Measurements from ENCODE around the gene RHOB.

Gene RHOB

DNA sequence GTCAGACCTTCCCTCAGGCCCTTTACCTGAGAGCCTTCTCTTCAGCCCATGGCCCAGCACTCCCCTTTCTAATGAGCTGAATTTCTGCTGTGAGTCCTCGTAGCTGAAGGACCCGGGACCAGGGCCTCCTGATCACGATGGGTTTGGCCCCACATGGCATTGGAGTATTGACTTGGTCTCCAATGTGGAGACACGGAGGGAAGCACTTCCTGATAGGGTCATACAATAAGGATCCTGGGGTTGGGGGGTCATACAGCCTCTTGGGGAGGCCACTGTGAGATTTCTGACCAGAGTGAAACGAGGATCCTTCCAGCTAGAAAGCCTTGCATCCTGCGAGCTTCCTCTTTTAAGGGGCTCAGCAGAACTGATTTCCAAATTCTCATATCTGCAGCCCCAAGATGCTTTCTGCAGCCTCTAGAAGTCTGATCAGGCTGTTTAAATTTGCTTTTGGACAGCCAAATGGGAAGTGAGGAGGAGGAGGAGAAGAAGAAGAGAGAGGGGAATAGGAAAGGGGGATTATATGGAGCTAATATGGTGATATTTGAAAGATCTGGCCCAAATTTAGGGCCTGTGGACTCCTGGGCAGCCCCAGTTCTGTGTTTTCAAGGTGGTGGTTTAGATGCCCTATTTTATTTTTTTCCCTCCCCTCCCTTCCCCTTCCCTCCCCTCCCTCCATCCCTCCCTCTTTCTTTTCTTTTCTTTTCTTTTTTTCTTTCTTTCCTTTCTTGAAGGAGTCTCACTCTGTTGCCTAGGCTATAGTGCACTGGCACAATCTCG is 38.9 kb downstream of the RHOB start:
- TF ChIP-seq FOXP2 (optimal IDR thresholded peaks at IDR 0.05; ENCODE audit: borderline replicate concordance, extremely low read depth, extremely low read length, insufficient read depth) = no peak
- TF ChIP-seq, protein P1, sequence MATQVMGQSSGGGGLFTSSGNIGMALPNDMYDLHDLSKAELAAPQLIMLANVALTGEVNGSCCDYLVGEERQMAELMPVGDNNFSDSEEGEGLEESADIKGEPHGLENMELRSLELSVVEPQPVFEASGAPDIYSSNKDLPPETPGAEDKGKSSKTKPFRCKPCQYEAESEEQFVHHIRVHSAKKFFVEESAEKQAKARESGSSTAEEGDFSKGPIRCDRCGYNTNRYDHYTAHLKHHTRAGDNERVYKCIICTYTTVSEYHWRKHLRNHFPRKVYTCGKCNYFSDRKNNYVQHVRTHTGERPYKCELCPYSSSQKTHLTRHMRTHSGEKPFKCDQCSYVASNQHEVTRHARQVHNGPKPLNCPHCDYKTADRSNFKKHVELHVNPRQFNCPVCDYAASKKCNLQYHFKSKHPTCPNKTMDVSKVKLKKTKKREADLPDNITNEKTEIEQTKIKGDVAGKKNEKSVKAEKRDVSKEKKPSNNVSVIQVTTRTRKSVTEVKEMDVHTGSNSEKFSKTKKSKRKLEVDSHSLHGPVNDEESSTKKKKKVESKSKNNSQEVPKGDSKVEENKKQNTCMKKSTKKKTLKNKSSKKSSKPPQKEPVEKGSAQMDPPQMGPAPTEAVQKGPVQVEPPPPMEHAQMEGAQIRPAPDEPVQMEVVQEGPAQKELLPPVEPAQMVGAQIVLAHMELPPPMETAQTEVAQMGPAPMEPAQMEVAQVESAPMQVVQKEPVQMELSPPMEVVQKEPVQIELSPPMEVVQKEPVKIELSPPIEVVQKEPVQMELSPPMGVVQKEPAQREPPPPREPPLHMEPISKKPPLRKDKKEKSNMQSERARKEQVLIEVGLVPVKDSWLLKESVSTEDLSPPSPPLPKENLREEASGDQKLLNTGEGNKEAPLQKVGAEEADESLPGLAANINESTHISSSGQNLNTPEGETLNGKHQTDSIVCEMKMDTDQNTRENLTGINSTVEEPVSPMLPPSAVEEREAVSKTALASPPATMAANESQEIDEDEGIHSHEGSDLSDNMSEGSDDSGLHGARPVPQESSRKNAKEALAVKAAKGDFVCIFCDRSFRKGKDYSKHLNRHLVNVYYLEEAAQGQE (IDR thresholded peaks at IDR 0.05; ENCODE audit: insufficient read depth in 1 of 2, low read depth in 2 of 2, low read length in 2 of 2) = no peak

DNA sequence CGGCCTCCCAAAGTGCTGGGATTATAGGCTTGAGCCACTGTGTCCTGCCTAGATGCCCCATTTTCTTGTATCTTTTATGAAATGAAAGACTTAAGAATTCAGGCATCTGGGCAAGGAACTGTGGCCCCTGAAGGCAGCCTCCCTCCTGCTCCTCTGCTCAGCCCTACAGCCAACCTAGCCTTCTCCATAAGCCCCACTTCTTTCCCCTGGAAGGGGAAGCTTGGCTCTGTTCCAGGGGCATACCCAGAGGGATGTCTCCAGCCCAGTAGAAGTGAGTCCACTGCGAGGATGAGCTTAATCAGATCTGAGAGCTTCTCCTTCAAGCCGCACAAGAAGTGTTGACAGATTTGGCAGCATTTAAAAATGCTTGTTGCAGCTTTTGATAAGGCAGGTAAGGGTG is 39.7 kb downstream of the RHOB start:
- TF ChIP-seq SIN3A (IDR thresholded peaks at IDR 0.05; ENCODE audit: borderline replicate concordance, insufficient read depth, low read length) (no peak), TAF1 (IDR thresholded peaks at IDR 0.05; ENCODE audit: borderline replicate concordance, insufficient read depth, low read length) (no peak), FOXP2 (optimal IDR thresholded peaks at IDR 0.05; ENCODE audit: borderline replicate concordance, extremely low read depth, extremely low read length, insufficient read depth) (no peak), POLR2AphosphoS5 (IDR thresholded peaks at IDR 0.05; ENCODE audit: low read depth, low read length) (no peak)
- TF ChIP-seq, protein P1 (IDR thresholded peaks at IDR 0.05; ENCODE audit: insufficient read depth in 1 of 2, low read depth in 2 of 2, low read length in 2 of 2) = no peak

DNA sequence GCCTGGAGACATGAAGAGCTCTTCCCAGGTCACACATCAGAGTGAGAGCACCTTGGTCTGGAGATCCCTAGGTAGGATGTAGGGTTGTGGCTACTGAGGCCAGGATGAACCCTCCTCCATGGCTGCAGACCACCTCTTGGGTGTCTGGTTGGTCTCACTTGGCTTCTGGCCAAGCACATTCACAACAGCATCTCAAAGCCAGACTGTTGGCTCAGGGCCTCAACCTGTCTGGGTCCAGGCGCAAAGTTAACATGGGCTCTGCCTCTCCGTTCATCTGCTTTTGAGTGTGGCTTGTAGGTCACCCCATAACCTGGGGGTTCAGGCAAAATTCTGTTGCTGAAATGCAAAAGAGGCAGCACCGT is 40.1 kb downstream of the RHOB start:
- no peak for TF ChIP-seq SIN3A (IDR thresholded peaks at IDR 0.05; ENCODE audit: borderline replicate concordance, insufficient read depth, low read length)
- TF ChIP-seq POLR2AphosphoS5 (IDR thresholded peaks at IDR 0.05; ENCODE audit: low read depth, low read length) = no peak
- TF ChIP-seq TAF1 (IDR thresholded peaks at IDR 0.05; ENCODE audit: borderline replicate concordance, insufficient read depth, low read length) = no peak
- TF ChIP-seq, protein P1 (IDR thresholded peaks at IDR 0.05; ENCODE audit: insufficient read depth in 1 of 2, low read depth in 2 of 2, low read length in 2 of 2) = no peak
- no peak for TF ChIP-seq FOXP2 (optimal IDR thresholded peaks at IDR 0.05; ENCODE audit: borderline replicate concordance, extremely low read depth, extremely low read length, insufficient read depth)

DNA sequence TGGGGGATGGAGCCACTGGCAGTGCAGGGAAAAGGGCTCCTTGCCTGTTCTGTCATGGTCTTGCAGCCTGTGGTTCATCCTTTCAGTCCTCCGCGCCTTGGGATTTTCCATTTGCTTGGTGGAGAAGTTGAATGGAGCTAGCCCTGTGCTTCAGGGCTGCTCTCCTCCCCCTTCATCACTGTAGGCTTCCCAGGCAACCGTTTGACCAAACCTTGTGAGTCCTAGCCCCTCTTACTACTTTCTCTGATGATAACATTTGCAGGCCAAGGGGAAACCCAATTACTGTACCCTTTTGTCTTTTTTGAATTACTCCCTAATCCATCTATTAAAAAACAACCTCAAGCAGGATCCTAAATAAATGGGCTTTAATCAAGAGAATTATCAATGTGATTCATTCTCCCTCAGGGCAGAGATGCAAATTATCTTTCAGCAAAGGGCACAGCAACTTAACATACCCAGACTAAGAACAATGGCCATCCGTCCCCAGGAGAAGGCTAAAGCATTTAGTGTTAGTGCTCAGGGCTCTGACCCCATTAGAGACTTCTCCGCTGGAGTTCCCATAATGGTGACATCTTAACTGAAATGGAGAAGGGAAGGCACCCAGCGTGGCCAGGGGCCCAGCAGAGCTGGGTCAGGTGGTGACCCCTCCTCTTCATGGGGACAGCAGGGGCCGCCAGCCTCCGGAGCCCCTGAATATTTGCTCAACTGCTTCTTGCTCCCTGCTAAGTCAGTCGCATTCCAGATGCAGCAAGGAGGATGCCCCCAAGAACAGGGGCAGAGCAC is 40.7 kb downstream of the RHOB start:
- TF ChIP-seq TAF1 (IDR thresholded peaks at IDR 0.05; ENCODE audit: borderline replicate concordance, insufficient read depth, low read length) = no peak
- TF ChIP-seq, protein P1 (IDR thresholded peaks at IDR 0.05; ENCODE audit: insufficient read depth in 1 of 2, low read depth in 2 of 2, low read length in 2 of 2) = no peak
- TF ChIP-seq FOXP2 (optimal IDR thresholded peaks at IDR 0.05; ENCODE audit: borderline replicate concordance, extremely low read depth, extremely low read length, insufficient read depth) = no peak
- no peak for TF ChIP-seq POLR2AphosphoS5 (IDR thresholded peaks at IDR 0.05; ENCODE audit: low read depth, low read length)
- no peak for TF ChIP-seq SIN3A (IDR thresholded peaks at IDR 0.05; ENCODE audit: borderline replicate concordance, insufficient read depth, low read length)

Data from PFSK-1 (cell line).